HG02571 (cell line): ENCODE measurements around the gene MRPL52.
A peak's percentile ranks its signal among the peaks of the same experiment; 100 is the strongest.
"Not testable (repeated sequence)": the region's sequence is repeated elsewhere in the genome, so short reads cannot be mapped to it uniquely, and the experiment has no call there.

ENCODE experiments used
- ATAC-seq: cut with Tn5 transposase; IDR thresholded peaks from one replicate; pipeline ENCODE4 v1.9.1; 2021; ENCODE audit warnings: mild to moderate bottlenecking, moderate library complexity; ENCODE audit not compliant: unreplicated experiment

The MRPL52 gene

GRCh38 chr14:22808388-22809209 is 21.1 kb upstream of the MRPL52 start:
- no peak for ATAC-seq

DNA sequence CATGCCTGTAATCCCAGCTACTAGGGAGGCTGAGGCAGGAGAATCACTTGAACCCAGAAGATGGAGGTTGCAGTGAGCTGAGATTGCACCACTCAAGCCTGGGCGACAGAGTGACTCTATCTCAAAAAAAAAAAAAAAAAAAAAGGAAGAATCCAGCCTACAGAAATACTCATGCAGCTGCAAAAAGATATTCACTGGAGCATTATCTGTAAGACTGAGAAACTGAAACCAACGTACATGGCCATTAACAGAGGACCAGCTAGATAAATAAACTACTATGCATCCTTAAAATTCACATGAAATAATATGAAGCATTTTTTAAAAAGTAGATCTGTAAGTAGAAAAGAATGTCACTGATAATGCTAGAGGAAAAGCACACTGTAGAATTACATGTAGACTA is 18.0 kb upstream of the MRPL52 start:
- ATAC-seq: no peak

- ATAC-seq: no peak
These were observed 16.9 kb upstream of the MRPL52 start for GRCh38 chr14:22812744-22813143.

GRCh38 chr14:22813145-22813544 is 16.5 kb upstream of the MRPL52 start:
- no peak for ATAC-seq

DNA sequence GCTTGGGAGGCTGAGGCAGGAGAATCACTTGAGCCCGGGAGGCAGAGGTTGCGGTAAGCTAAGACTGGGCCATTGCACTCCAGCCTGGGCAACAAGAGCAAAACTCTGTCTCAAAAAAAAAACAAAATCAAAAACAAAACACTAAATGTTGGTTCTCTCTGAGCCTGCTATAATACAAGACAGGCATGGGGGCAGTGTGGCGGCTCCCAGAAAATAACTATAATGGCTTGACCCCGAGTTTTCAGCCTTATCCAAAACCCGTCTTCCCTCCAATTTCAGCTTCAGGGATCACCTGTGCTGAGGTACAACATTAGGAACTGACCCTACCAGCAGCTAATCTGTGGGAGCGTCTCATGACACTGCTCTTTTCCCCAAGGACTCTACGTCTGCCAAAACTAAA is 15.3 kb upstream of the MRPL52 start:
- ATAC-seq: no peak

DNA sequence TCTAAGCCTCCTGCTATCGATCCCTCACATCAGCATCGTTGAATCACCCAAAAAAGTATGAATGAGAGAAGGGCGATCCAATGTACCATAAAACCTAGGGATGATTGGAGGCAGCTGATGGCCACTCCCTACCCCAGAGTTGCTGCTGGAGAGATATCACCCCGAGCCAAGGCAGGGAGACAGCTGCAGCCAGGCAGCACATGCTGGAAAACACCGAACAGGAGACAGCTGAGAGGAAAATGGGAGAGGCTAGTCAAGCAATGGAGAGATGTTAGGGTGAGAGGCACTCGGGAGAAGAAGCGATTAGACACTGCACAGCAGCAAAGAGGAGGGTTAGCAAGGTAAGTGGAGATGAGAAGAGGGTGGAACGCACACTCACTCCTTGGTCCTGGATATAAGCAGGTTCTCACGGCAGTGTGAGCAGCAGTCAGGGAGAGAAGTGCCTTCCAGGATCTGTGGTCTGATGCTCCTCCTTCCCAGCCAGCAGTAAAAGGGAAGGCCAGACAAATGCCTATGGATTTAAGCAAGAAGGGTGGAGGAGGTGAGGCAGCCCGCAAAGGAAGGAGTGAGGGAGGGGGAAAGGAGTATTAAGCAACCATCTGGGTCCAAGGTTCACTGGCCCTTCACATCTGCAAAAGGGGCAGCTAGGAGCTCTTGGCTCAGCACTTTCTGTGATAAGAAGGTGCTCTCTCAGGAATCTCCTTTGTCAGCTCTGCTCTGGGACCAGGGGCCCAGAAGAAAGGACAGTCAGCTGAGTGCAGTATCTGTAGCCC is 14.6 kb upstream of the MRPL52 start, which contains the start of gene SLC7A7:
TSS of gene SLC7A7 (minus strand) at position 495 of the 773 bp plus-strand sequence. CDS start 2,037 bp downstream, outside the sequence.
- no peak for ATAC-seq

DNA sequence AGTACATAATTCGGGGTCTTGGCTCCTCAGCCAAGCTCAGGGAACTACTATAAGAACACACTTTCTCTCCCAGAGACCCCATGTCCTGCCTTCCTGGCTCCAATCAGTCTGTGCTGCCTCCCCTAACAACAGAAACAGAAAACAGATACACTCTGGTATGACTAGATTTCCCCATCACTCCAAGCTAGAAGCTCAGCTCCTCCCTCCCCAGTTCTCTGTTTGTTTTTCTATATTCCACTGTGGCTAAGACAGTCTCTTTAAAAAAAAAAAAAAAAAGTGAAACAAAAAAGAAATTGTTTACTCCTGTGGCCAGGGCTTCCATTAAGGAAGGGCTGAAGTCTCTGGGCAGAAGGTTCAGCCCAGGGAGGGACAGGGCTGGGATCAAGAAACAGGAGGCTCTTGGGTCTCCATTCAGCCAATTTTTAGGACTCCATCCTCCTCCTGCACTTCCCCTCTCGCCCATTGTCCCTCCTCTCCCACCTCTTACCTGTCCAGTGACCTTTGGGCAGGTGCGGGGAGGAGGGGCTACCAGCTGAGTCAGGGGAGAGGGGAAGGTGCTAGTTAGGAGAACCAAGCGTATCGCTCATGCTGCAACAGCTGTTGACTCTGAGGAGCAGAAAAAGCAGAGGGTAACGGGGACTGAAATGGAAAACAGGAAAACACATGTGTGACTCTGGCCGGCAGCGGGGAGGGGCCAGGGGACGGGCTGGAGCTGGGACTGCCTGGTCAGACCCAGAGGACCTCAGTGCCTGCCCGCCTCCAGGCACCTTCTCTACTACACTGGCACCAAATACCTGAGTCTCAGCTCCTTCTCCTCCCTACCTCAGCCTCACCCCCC is 10.3 kb upstream of the MRPL52 start:
- peak; percentile 40 for ATAC-seq

- ATAC-seq: no peak
These were observed 9.0 kb upstream of the MRPL52 start for GRCh38 chr14:22820731-22821130.

DNA sequence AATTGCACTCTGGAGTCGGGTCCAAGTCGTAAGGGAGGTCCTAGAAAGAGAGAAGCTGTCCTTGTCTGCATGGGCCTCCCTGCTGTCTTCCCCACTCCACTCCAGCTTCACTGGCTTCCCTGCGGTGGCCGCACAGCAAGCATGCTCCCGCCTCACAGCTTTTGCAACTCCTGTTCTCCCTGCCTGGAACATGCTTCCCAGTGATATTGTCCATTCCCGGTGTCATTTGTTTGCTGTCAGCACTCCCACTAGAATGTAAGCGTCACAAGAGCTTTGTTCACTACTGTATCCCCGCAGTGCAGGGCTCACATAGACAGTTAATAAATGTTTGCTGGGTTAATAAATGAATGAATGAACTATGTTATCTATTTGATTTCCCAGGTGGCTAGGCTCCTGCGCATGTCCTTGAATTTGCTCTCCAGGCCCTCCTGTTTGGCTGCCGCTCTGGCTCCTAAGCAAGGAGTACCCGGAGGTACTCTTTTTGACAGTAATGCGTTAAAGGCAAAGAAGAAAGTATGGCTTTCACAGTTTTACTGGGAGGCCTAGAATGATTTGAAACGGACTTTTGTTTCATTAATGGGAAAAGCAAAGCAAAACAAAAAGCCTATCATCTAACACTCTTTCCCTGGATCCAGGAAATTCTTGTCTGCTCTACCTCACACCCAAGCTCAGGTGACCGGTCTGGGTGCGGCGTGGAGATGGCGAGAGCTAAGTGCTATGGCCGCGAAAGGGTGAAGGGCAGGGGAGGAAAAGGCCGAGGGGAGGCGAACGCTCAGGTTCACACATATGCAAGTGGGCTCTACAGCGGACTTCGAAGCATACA is 8.3 kb upstream of the MRPL52 start:
- ATAC-seq: no peak

GRCh38 chr14:22822016-22822570 is 7.6 kb upstream of the MRPL52 start:
- ATAC-seq: no peak

GRCh38 chr14:22822571-22823098 is 7.1 kb upstream of the MRPL52 start:
- no peak for ATAC-seq

GRCh38 chr14:22824711-22825359 is 4.9 kb upstream of the MRPL52 start:
- no peak for ATAC-seq

- ATAC-seq: not testable (repeated sequence)
These were observed 519 bp upstream of the MRPL52 start for GRCh38 chr14:22829076-22829660.

GRCh38 chr14:22830443-22831010 is 840 bp downstream of the MRPL52 start:
- no peak for ATAC-seq

- no peak for ATAC-seq
These were observed 5.8 kb downstream of the MRPL52 start for GRCh38 chr14:22835505-22835904.

DNA sequence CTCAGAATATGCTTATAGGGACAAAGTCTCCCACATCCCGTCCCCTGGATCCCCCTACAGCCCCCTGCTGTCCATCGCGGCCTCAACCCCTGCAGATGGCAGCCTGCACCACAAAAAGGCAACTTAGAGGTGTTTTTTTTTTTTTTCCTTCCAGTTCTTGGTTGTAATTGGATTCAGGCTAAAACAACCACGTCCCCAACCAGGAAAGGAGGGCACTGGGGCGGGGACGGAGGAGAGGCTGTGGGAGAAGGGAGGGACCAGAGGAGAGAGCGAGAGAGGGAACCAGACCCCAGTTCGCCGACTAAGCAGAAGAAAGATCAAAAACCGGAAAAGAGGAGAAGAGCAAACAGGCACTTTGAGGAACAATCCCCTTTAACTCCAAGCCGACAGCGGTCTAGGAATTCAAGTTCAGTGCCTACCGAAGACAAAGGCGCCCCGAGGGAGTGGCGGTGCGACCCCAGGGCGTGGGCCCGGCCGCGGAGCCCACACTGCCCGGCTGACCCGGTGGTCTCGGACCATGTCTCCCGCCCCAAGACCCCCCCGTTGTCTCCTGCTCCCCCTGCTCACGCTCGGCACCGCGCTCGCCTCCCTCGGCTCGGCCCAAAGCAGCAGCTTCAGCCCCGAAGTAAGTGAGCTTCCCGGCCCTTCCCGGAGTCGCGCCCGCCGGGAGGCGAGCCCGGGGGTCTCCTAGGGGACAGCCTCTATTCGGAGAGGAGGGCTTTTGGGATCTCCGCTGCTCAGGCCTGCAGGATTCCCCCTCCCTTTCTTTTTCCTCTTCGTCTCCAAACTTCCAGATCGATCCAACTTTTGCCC is 6.8 kb downstream of the MRPL52 start, which contains the start of gene MMP14:
TSS of gene MMP14 (plus strand) at position 285 of the 813 bp plus-strand sequence. CDS start at position 518, 233 bp downstream.
- no peak for ATAC-seq

- no peak for ATAC-seq
These were observed 7.5 kb downstream of the MRPL52 start for GRCh38 chr14:22837114-22837749.
